HG03108 (cell line): ENCODE measurements around the gene DCAF4.

Source experiments
- ATAC-seq: cut with Tn5 transposase; IDR thresholded peaks from one replicate; pipeline ENCODE4 v1.9.1; 2021; ENCODE audit warnings: moderate library complexity; ENCODE audit not compliant: unreplicated experiment

Gene DCAF4, protein sequence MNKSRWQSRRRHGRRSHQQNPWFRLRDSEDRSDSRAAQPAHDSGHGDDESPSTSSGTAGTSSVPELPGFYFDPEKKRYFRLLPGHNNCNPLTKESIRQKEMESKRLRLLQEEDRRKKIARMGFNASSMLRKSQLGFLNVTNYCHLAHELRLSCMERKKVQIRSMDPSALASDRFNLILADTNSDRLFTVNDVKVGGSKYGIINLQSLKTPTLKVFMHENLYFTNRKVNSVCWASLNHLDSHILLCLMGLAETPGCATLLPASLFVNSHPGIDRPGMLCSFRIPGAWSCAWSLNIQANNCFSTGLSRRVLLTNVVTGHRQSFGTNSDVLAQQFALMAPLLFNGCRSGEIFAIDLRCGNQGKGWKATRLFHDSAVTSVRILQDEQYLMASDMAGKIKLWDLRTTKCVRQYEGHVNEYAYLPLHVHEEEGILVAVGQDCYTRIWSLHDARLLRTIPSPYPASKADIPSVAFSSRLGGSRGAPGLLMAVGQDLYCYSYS

GRCh38 chr14:72926292-72927028 lies at the start of gene DCAF4:
DCAF4 (plus strand) TSS chr14:72926464; CDS start chr14:72937979, 11,515 bp downstream.
- peak; percentile 96 for ATAC-seq

DNA sequence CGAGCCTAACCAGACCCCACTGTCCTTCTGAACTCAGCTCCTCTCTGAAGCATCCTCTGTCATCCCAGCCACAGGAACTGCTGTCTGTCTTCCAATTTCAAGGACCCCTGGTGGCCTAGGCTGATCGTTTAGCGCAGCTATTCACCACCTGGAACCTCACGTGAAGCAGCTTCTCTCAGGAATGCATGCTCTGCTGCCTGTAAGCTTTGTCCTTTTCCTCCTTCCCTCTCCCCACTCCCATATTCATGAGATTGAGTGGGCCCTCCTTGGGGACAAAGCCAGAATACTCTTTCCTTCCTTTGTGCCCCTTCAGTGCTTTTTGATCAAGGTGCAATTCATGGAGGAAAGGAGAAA lies 49.6 kb upstream of the DCAF4 start:
- ATAC-seq, result no peak

GRCh38 chr14:72878746-72879145 lies 47.5 kb upstream of the DCAF4 start:
- no peak for ATAC-seq

- ATAC-seq, result no peak
These were observed 46.8 kb upstream of the DCAF4 start for GRCh38 chr14:72879431-72879830.

DNA sequence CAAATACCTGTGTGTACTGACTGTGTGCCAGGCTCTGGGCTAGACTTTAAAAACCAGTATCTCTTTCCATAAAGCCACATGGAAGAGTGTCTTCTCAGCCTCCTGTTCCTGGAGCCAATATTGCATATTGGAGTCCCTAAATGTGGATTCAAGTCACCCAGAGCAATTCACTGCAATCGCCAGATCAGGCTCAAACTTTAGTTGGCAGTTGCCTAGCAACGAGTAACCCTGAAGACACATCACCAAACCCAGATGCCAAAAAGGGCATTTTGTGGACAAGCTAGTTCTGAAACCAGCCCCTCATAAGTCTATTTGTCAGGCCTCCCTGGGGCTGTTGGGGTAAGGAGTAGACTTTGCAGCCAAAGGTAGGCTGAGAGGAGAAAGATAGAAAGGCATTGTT lies 46.1 kb upstream of the DCAF4 start:
- ATAC-seq, result no peak

DNA sequence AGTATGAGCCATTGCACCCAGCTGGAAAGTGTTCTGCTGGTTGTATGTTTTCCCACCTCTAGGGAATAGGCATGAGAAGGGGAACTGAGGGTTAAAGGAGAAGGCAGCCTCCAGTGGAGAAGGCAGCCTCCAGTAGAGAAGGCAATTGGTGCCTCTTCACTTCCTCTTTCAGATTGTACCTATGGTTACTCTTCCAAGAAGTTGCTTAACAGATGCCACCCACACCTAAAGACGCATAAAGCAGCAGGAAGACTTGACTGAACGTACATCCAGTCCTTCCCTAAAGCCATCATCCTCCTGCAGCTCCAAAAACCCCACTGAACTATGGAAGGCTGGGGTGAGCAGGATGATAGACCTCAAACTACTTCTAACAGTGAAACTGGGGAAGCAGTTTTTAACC lies 45.4 kb upstream of the DCAF4 start:
- ATAC-seq, result no peak

- no peak for ATAC-seq
These were observed 44.7 kb upstream of the DCAF4 start for GRCh38 chr14:72881543-72881942.

DNA sequence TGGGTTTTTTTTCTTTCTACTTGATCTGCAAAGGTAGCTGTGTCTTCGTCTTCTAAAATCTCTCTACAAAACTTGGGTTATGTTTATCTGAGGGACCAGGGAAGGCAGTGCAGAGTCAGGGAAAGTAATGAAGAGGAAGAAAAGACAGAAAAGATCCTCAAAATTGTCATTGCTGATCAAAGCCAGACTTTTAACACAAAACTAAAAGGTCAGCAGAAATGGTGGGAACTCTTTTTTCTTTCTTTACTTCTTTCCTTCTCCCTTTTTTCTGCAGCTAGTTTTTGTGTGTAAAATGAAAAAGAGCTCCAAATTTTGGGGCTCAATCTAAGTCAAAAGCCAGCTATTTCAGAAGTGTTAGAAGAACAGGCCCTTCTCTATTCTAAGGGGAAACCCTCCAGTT lies 44.2 kb upstream of the DCAF4 start:
- ATAC-seq, result no peak

GRCh38 chr14:72882463-72882862 lies 43.8 kb upstream of the DCAF4 start:
- no peak for ATAC-seq

GRCh38 chr14:72883109-72883508 lies 43.2 kb upstream of the DCAF4 start:
- ATAC-seq, result no peak

DNA sequence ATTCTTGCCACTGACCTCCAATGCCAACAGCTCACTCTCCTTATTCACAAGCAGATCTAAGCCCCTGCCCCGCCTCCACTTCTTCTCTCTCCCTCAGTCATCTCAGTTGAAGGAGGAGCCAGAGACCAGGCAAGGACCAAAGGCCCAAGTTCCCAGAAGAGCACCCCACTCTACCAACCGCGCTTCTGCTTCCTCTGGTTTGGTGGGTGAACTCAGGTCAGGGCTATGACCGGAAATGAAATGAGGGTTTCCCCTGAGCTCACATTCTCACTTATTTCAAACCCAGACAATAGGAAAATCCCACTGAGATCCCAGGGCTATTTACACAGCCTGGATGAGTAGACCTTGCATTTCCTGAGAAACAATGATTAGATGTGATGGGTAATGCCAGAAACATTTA lies 42.3 kb upstream of the DCAF4 start:
- no peak for ATAC-seq

DNA sequence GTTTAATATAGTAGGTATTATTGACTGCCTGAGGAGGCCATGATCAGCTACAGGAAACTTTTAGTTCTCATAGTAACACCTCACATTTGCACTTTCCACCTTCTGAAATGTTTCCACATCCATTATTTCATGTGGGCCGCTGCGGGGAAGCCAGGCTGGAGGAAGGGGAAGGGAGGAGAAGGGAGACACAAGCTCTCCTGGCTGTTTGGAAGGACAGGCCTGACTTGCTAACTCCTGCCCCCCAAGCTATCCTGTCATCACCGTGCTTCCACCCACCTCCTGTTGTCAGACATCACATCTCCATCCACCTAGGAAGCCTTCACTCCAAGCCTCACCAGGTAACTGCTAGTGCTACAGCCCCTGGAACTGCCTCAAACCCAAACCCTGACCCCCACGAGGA lies 41.9 kb upstream of the DCAF4 start:
- ATAC-seq, result no peak

- ATAC-seq, result no peak
These were observed 38.8 kb upstream of the DCAF4 start for GRCh38 chr14:72887514-72887913.

GRCh38 chr14:72888192-72888591 lies 38.1 kb upstream of the DCAF4 start:
- no peak for ATAC-seq

- no peak for ATAC-seq
These were observed 37.5 kb upstream of the DCAF4 start for GRCh38 chr14:72888636-72889201.

- ATAC-seq, result no peak
These were observed 36.9 kb upstream of the DCAF4 start for GRCh38 chr14:72889366-72889765.

- no peak for ATAC-seq
These were observed 34.6 kb upstream of the DCAF4 start for GRCh38 chr14:72891666-72892102.

DNA sequence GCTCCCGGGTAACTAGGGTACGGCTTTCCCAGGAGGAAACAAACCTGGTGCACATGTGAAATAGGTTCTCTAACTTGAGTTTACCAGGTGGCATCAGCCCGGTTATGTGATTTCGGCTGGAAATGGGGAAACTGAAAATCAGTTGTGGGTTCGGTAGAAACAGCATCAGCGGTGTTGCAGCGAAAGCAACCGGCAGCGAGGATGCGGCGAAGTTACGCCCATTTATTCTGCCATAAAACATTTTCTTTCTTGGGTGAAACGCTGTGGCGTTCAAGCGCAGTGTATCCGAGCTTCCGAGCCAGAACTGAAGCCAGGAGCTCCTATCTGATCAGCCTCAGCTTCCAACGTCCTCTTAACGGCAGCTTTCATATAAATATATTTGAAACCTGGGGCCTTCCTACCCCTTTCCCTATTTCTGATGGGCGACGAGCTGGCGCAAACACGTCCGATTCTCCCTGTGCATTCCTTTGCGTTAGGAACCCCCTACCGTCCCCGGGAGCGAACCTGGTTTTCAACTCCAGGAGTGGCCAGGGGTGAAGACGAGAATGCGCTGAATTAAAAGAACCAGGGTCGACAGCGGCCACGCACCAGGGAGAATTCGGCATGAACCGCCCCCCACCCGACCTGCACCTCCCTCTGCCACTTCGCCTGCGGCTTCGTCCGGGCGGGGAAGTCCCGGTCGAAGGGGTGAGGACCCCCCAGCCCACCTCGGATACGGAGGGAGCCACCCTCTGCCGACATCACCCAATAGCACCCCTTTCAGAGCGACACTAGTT lies 34.0 kb upstream of the DCAF4 start:
- ATAC-seq, result no peak

GRCh38 chr14:72892879-72893635 lies 33.2 kb upstream of the DCAF4 start:
- ATAC-seq, result no peak

- ATAC-seq, result peak; percentile 98
These were observed 32.5 kb upstream of the DCAF4 start, which contains the start of gene DPF3 for GRCh38 chr14:72893636-72894322. DPF3 (minus strand) TSS chr14:72894101; CDS start chr14:72894088, 13 bp downstream.
